Keratinocyte (primary cell): Measurements from ENCODE around the gene RIPOR2. TPM values are rescaled to one million over a fixed set of nuclear protein-coding genes. Genes with fewer than 3 reads are reported as not detected.

ENCODE experiments used
- DNase-seq: peaks from one replicate; pipeline ENCODE4 v3.0.0-alpha.2; 2011; ENCODE audit warnings: low read depth, missing footprints, low spot score
- FAIRE-seq: peaks from 2 replicates; lab custom pipeline; 2011; peaks lifted over from hg19 to GRCh38; lab: Jason Lieb, UNC
- H2AFZ ChIP-seq: 2 replicates; pipeline ENCODE4 v1.6.0; 2012; ENCODE audit warnings: low read length, control low read depth, inconsistent platforms; ENCODE audit not compliant: control insufficient read depth
- H3K27ac ChIP-seq: 2 replicates; pipeline ENCODE4 v1.5.1; 2011; ENCODE audit warnings: low read length; ENCODE audit not compliant: control insufficient read depth, insufficient read depth
- H3K27me3 ChIP-seq: 3 replicates; pipeline ENCODE4 v1.6.0; 2011; ENCODE audit warnings: low read length; ENCODE audit not compliant: control insufficient read depth, insufficient read depth; ENCODE audit errors: extremely low read depth
- H3K36me3 ChIP-seq, 2 experiments: 2 replicates in 1 of 2; 3 replicates in 1 of 2; pipeline ENCODE4 v1.5.1; 2011; ENCODE audit warnings: low read length in 2 of 2, mild to moderate bottlenecking in 1 of 2; ENCODE audit not compliant: control insufficient read depth in 2 of 2, insufficient read depth in 2 of 2; ENCODE audit errors: extremely low read depth in 1 of 2
- H3K4me1 ChIP-seq: 3 replicates; pipeline ENCODE4 v1.5.1; 2011; ENCODE audit warnings: low read length; ENCODE audit not compliant: control insufficient read depth, insufficient read depth; ENCODE audit errors: extremely low read depth
- H3K4me2 ChIP-seq: 3 replicates; pipeline ENCODE4 v1.6.0; 2011; ENCODE audit warnings: low read depth, low read length; ENCODE audit not compliant: control insufficient read depth, insufficient read depth; ENCODE audit errors: extremely low read depth
- H3K4me3 ChIP-seq, 3 experiments: fragments of 200-600 bp in 1 of 3; sonication (generic) in 1 of 3; 2 replicates in 2 of 3; 3 replicates in 1 of 3; pipeline ENCODE4 v1.5.1; 2011 to 2016; ENCODE audit warnings: low read length in 3 of 3, mild to moderate bottlenecking in 3 of 3, control low read depth in 2 of 3, inconsistent platforms in 1 of 3, low read depth in 1 of 3, mixed read lengths in 1 of 3, mixed run types in 1 of 3, moderate library complexity in 1 of 3; ENCODE audit not compliant: control insufficient read depth in 2 of 3, insufficient read depth in 2 of 3; ENCODE audit errors: extremely low read depth in 1 of 3
- H3K79me2 ChIP-seq: 2 replicates; pipeline ENCODE4 v1.6.0; 2012; ENCODE audit warnings: low read length; ENCODE audit not compliant: control insufficient read depth, insufficient read depth
- H3K9ac ChIP-seq: 3 replicates; pipeline ENCODE4 v1.6.0; 2011; ENCODE audit warnings: low read length; ENCODE audit not compliant: control insufficient read depth, insufficient read depth; ENCODE audit errors: extremely low read depth
- H3K9me1 ChIP-seq: 3 replicates; pipeline ENCODE4 v1.6.0; 2011; ENCODE audit warnings: low read length; ENCODE audit not compliant: control insufficient read depth, insufficient read depth; ENCODE audit errors: extremely low read depth
- H3K9me3 ChIP-seq: 2 replicates; pipeline ENCODE4 v1.5.1; 2012; ENCODE audit warnings: low read depth, low read length; ENCODE audit not compliant: control insufficient read depth
- H4K20me1 ChIP-seq: 3 replicates; pipeline ENCODE4 v1.6.0; 2011; ENCODE audit warnings: low read length; ENCODE audit not compliant: control insufficient read depth, insufficient read depth; ENCODE audit errors: extremely low read depth
- EZH2 ChIP-seq: IDR thresholded peaks from one replicate; pipeline ENCODE4 v1.6.1; 2012; ENCODE audit warnings: inconsistent platforms, mild to moderate bottlenecking, low read length, moderate library complexity
- dilution Hi-C: fragments of 300-500 bp; cut with MboI; formaldehyde crosslinking; loops from one replicate; pipeline ENCODE4 v1.7.0; 2020; ENCODE audit warnings: low sequenced_read_pairs; ENCODE audit not compliant: extremely low pct_ligation_motif_present
- polyA plus RNA-seq, 5 experiments: library from polyadenylated mRNA; depleted of rRNA in 3 of 5; stranded (reverse) in 3 of 5; stranded (forward) in 1 of 5; unstranded in 1 of 5; fragments of >200 nt; gene quantifications; 1 replicate in 1 of 5; 2 replicates in 3 of 5; 3 replicates in 1 of 5; pipeline versions ENCODE4 v1.2.1 to v1.2.3, GENCODE V29; 2011 to 2012; ENCODE audit warnings: missing spikeins in 2 of 5, low read depth in 1 of 5, low replicate concordance in 1 of 5
- TF ChIP-seq, protein P1 (sequence below), 3 experiments: IDR thresholded peaks in 1 of 3; conservative IDR thresholded peaks in 1 of 3; optimal IDR thresholded peaks in 1 of 3; 2 replicates in 2 of 3; 3 replicates in 1 of 3; pipeline versions ENCODE3 to v1.5.1; 2011; ENCODE audit warnings: low read length in 3 of 3, mild to moderate bottlenecking in 3 of 3, moderate library complexity in 2 of 3, control low read depth in 1 of 3, inconsistent platforms in 1 of 3; ENCODE audit not compliant: insufficient read depth in 2 of 3; ENCODE audit errors: extremely low read depth in 1 of 3

The RIPOR2 gene
- polyA plus RNA-seq, 1 donor (not counting 4 experiments of a cell fraction or from before 2014, with no cell fraction given): 0.07 TPM

DNA sequence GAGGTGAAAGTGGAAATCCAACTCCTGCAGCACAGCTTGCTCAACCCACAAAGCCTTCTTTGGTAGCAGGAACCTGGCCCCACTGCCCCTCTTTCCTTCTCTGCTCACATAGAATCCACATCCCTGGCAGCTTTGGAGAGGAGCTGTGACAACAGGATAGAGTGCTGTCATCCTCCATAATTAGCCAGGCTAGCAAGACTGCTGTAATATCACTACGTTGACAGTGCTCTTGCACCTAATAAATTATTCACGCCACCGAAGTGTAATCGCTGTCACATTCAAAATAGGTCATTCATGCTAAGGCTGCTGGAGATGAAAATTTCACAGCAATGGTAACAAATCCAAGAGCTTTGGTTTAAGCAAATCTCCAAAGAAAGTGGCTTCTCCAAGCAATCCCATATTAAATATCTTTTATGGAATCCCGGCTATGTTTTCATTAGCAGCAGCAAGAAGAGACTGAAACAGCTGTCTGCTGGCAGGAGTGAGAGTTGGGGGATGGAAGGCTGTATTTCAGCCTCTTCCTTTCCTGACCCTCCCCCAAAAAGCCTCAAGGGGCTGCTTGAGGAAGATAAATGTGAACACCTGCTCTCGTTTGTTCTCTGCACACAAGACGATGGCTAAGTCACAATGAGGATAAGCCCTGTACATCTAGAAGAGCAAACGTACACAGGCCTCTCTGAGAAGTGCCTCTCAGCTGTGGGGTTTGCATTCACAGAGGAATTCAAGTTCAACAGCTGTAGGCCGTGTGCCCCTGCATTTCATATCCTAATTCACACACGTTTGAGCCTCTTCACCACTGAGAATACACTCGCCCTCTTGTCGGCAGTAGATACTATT is 16.5 kb downstream of the RIPOR2 start:
- no peak for FAIRE-seq
- peaks cover 3% of the 10 kb centered on the region for H3K27me3 ChIP-seq
- H3K36me3 ChIP-seq: no peaks in the 10 kb centered on the region
- TF ChIP-seq EZH2: no peak
- TF ChIP-seq, protein P1, sequence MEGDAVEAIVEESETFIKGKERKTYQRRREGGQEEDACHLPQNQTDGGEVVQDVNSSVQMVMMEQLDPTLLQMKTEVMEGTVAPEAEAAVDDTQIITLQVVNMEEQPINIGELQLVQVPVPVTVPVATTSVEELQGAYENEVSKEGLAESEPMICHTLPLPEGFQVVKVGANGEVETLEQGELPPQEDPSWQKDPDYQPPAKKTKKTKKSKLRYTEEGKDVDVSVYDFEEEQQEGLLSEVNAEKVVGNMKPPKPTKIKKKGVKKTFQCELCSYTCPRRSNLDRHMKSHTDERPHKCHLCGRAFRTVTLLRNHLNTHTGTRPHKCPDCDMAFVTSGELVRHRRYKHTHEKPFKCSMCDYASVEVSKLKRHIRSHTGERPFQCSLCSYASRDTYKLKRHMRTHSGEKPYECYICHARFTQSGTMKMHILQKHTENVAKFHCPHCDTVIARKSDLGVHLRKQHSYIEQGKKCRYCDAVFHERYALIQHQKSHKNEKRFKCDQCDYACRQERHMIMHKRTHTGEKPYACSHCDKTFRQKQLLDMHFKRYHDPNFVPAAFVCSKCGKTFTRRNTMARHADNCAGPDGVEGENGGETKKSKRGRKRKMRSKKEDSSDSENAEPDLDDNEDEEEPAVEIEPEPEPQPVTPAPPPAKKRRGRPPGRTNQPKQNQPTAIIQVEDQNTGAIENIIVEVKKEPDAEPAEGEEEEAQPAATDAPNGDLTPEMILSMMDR (optimal IDR thresholded peaks at IDR 0.05 in 1 of 3, IDR thresholded peaks at IDR 0.05 in 1 of 3, conservative IDR thresholded peaks at IDR 0.05 in 1 of 3; ENCODE audit: extremely low read depth in 1 of 3, insufficient read depth in 2 of 3, low read length in 3 of 3): no peak
- no peaks in the 10 kb centered on the region for H3K9me1 ChIP-seq
- H3K4me3 ChIP-seq: no peak overlapping the region
- no peaks in the 10 kb centered on the region for H3K79me2 ChIP-seq
- H3K9ac ChIP-seq: no peak overlapping the region
- H2AFZ ChIP-seq: no peak overlapping the region
- no peak for DNase-seq
- no peak overlapping the region for H3K4me2 ChIP-seq
- H4K20me1 ChIP-seq: no peaks in the 10 kb centered on the region
- H3K9me3 ChIP-seq: no peaks in the 10 kb centered on the region
- dilution Hi-C loops: no loop called here
- H3K4me1 ChIP-seq: no peaks in the 10 kb centered on the region
- no peak overlapping the region for H3K27ac ChIP-seq

- Histone ChIP-seq H3K9ac (no peak overlapping the region), H3K27me3 (peaks cover 4% of the 10 kb centered on the region), H3K9me1 (no peaks in the 10 kb centered on the region), H3K4me1 (no peaks in the 10 kb centered on the region), H3K4me3 (no peak overlapping the region), H3K9me3 (no peaks in the 10 kb centered on the region), H3K36me3 (no peaks in the 10 kb centered on the region), H3K4me2 (no peak overlapping the region), H3K27ac (no peak overlapping the region), H3K79me2 (no peaks in the 10 kb centered on the region), H4K20me1 (no peaks in the 10 kb centered on the region), H2AFZ (no peak overlapping the region)
- FAIRE-seq: no peak
- no peak for TF ChIP-seq EZH2
- TF ChIP-seq, protein P1 (optimal IDR thresholded peaks at IDR 0.05 in 1 of 3, IDR thresholded peaks at IDR 0.05 in 1 of 3, conservative IDR thresholded peaks at IDR 0.05 in 1 of 3; ENCODE audit: extremely low read depth in 1 of 3, insufficient read depth in 2 of 3, low read length in 3 of 3): no peak
- dilution Hi-C loops: no loop called here
- no peak for DNase-seq
Observed at GRCh38 chr6:24918641-24919055, 17.1 kb downstream of the RIPOR2 start.
